Endometrial microvascular endothelial cells (primary cell): ENCODE measurements around the gene CLCNKA. TPM values are rescaled to one million over a fixed set of nuclear protein-coding genes. Genes with fewer than 3 reads are reported as not detected.

Experiments used
- in situ Hi-C: cut with HindIII; loops from 2 replicates; pipeline ENCODE4 v1.10.0; 2017; ENCODE audit warnings: low sequenced_read_pairs, low pct_unique_long_range_greater_than_20kb; ENCODE audit errors: inconsistent ontology term
- total RNA-seq: library from RNA; depleted of rRNA; stranded (reverse); fragments of >200 nt; gene quantifications from one replicate; pipeline ENCODE4 v1.2.3, GENCODE V29; 2015; ENCODE audit errors: inconsistent ontology term

Gene CLCNKA
- total RNA-seq, 1 donor from 2014 or later = not detected

- in situ Hi-C loops = no loop called here
Measured at GRCh38 chr1:16082283-16083038, 60.6 kb downstream of the CLCNKA start.

GRCh38 chr1:16083486-16083885 is 61.6 kb downstream of the CLCNKA start:
- in situ Hi-C loops = no loop called here

Other genes with a start within 250 kb of the CLCNKA start
- gene UQCRHL, start 214.4 kb upstream of the CLCNKA start, total RNA-seq = 2.5 TPM
- gene SPEN, start 174.3 kb upstream of the CLCNKA start, total RNA-seq = 16.5 TPM
- 26.5 TPM for gene ZBTB17, start 45.9 kb upstream of the CLCNKA start, total RNA-seq
- not detected for gene SRARP, start 17.8 kb upstream of the CLCNKA start, total RNA-seq
- not detected for gene HSPB7, start 4.0 kb upstream of the CLCNKA start, total RNA-seq
- gene CLCNKB, start 21.7 kb downstream of the CLCNKA start, total RNA-seq = 0.93 TPM
- not detected for gene FAM131C, start 51.6 kb downstream of the CLCNKA start, total RNA-seq
- gene EPHA2, start 134.0 kb downstream of the CLCNKA start, total RNA-seq = 162 TPM
- 3.1 TPM for gene ARHGEF19, start 190.6 kb downstream of the CLCNKA start, total RNA-seq
- gene CPLANE2, start 215.1 kb downstream of the CLCNKA start, total RNA-seq = 2.7 TPM